ENCODE data around the gene METTL24. TPM values are rescaled to one million over a fixed set of nuclear protein-coding genes. Genes with fewer than 3 reads are reported as not detected.

Gene METTL24
- total RNA-seq, 1 experiment from 2014 or later = 0.61 TPM

DNA sequence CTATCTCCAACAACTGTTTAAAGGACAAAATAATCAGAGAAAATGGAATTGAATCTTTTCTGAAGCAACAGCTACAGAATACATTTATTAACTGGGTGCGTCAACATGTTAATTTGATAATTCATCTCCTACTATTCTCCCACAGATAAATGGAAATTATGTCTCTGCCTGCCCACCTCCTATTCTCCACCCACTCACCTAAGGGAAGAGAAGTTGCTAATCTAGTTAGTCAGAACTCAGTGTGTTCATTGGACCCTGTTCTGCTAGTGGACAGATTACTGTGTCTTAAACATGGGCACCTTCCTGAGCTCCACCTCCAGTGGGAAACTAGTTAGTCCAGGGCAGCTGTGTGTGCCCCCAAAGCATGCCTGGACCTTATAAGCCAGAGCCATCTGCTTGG lies 41.0 kb downstream of the METTL24 start:
- WGBS (ENCODE audit: extremely low coverage, insufficient read length, low lambda C conversion rate) = no CpG with 5 or more reads among the region's 1 CpG
- Histone ChIP-seq H2BK12ac (ENCODE audit: insufficient read length, low read depth, low read length) (no peak overlapping the region), H3K56ac (ENCODE audit: insufficient read length, low read depth, low read length) (no peak overlapping the region), H4K91ac (ENCODE audit: insufficient read length, low read depth, low read length) (no peak overlapping the region), H2AFZ (ENCODE audit: low read length) (no peak overlapping the region), H3T11ph (ENCODE audit: low read length) (no peak overlapping the region), H3K14ac (ENCODE audit: insufficient read depth, low read length) (no peak overlapping the region), H2AK5ac (ENCODE audit: insufficient read length, low read length) (no peak overlapping the region), H3K79me2 (ENCODE audit: insufficient read depth, low read length) (no peaks in the 10 kb centered on the region), H4K20me1 (ENCODE audit: control insufficient read depth, insufficient read depth, insufficient read length) (no peaks in the 10 kb centered on the region), H3K27ac (ENCODE audit: insufficient read length, low read depth, low read length) (no peak overlapping the region), H3K4ac (ENCODE audit: low read depth, low read length) (no peak overlapping the region), H3K9ac (ENCODE audit: extremely low read depth, insufficient read length, low read length) (no peak overlapping the region), H3K23me2 (ENCODE audit: insufficient read length, low read depth, low read length, poor library complexity, severe bottlenecking) (no peaks in the 10 kb centered on the region), H3K18ac (ENCODE audit: insufficient read length, low read depth, low read length) (no peak overlapping the region), H2BK120ac (ENCODE audit: low read depth, low read length, poor library complexity, severe bottlenecking) (no peak overlapping the region), H3K9me3 (ENCODE audit: control insufficient read depth, low read depth, low read length) (no peaks in the 10 kb centered on the region), H2BK20ac (ENCODE audit: low read depth, low read length, poor library complexity, severe bottlenecking) (no peak overlapping the region), H3K27me3 (ENCODE audit: insufficient read depth, low read length) (no peaks in the 10 kb centered on the region), H3K23ac (ENCODE audit: insufficient read length, low read depth, low read length) (no peak overlapping the region), H3K79me1 (ENCODE audit: insufficient read depth, low read depth, low read length, poor library complexity, severe bottlenecking) (no peaks in the 10 kb centered on the region), H4K8ac (replicated peaks; ENCODE audit: insufficient read length, low read depth, low read length) (no peak overlapping the region), H2BK5ac (ENCODE audit: insufficient read length, low read length) (no peak overlapping the region), H3K4me2 (ENCODE audit: insufficient read depth, insufficient read length, low read length) (no peak overlapping the region), H2BK15ac (ENCODE audit: low read depth, low read length) (no peak overlapping the region), H3K4me1 (ENCODE audit: insufficient read depth, low read length) (no peaks in the 10 kb centered on the region; the same call in 1 of the 2 replicates), H4K5ac (ENCODE audit: insufficient read length, low read depth, low read length) (no peak overlapping the region)
- TF ChIP-seq, protein P1, sequence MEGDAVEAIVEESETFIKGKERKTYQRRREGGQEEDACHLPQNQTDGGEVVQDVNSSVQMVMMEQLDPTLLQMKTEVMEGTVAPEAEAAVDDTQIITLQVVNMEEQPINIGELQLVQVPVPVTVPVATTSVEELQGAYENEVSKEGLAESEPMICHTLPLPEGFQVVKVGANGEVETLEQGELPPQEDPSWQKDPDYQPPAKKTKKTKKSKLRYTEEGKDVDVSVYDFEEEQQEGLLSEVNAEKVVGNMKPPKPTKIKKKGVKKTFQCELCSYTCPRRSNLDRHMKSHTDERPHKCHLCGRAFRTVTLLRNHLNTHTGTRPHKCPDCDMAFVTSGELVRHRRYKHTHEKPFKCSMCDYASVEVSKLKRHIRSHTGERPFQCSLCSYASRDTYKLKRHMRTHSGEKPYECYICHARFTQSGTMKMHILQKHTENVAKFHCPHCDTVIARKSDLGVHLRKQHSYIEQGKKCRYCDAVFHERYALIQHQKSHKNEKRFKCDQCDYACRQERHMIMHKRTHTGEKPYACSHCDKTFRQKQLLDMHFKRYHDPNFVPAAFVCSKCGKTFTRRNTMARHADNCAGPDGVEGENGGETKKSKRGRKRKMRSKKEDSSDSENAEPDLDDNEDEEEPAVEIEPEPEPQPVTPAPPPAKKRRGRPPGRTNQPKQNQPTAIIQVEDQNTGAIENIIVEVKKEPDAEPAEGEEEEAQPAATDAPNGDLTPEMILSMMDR (conservative IDR thresholded peaks at IDR 0.05) = no peak
- Mint-ChIP-seq H3K4me3 (no peak overlapping the region), H3K9me3 (no peaks in the 10 kb centered on the region; a peak in 1 of 5 replicates), H3K4me1 (peaks cover 13 to 15% of the 10 kb centered on the region in 2 experiments), H3K27ac (no peak overlapping the region), H3K36me3 (ENCODE audit: insufficient read depth in 1 of 3, low read depth in 3 of 3) (no peaks in the 10 kb centered on the region), H3K27me3 (ENCODE audit: low read depth) (peaks cover under 1% of the 10 kb centered on the region; the same call in 1 of the 2 replicates)
- DNase-seq = no peak

Data from H9 (cell line).